Activated naive CD4-positive, alpha-beta T cell treated with anti-CD3 and anti-CD28 coated beads, Interleukin-2, amount 50 U/mL, for 24 hours (primary cell): Measurements from ENCODE around the gene HOXA11.

Experiments used
- H3K27ac Mint-ChIP-seq: one replicate; pipeline ENCODE4 v1.8.0; 2021; ENCODE audit warnings: mild to moderate bottlenecking, mixed read lengths
- H3K27me3 Mint-ChIP-seq: one replicate; pipeline ENCODE4 v1.8.0; 2021; ENCODE audit warnings: mixed read lengths
- H3K36me3 Mint-ChIP-seq: one replicate; pipeline ENCODE4 v1.8.0; 2021; ENCODE audit warnings: mixed read lengths
- H3K4me1 Mint-ChIP-seq: one replicate; pipeline ENCODE4 v1.8.0; 2021; ENCODE audit warnings: mixed read lengths
- H3K4me3 Mint-ChIP-seq: one replicate; pipeline ENCODE4 v1.8.0; 2021; ENCODE audit warnings: mild to moderate bottlenecking, mixed read lengths
- H3K9me3 Mint-ChIP-seq: one replicate; pipeline ENCODE4 v1.8.0; 2021; ENCODE audit warnings: mixed read lengths

The HOXA11 gene

GRCh38 chr7:27189295-27189996 lies 4.4 kb upstream of the HOXA11 start:
- H3K4me1 Mint-ChIP-seq: peaks cover 69% of the 10 kb centered on the region
- peaks cover 75% of the 10 kb centered on the region for H3K27me3 Mint-ChIP-seq
- H3K27ac Mint-ChIP-seq: no peak overlapping the region
- no peaks in the 10 kb centered on the region for H3K36me3 Mint-ChIP-seq
- H3K9me3 Mint-ChIP-seq: no peaks in the 10 kb centered on the region
- peak overlapping the region; percentile 50 for H3K4me3 Mint-ChIP-seq

- Mint-ChIP-seq H3K4me1 (peaks cover 70% of the 10 kb centered on the region), H3K27ac (no peak overlapping the region), H3K4me3 (peak overlapping the region; percentile 83), H3K9me3 (no peaks in the 10 kb centered on the region), H3K27me3 (peaks cover 71% of the 10 kb centered on the region), H3K36me3 (no peaks in the 10 kb centered on the region)
Measured at GRCh38 chr7:27188386-27189294, 3.6 kb upstream of the HOXA11 start.

GRCh38 chr7:27187475-27188385 lies 2.7 kb upstream of the HOXA11 start:
- H3K27ac Mint-ChIP-seq: no peak overlapping the region
- H3K36me3 Mint-ChIP-seq: no peaks in the 10 kb centered on the region
- H3K4me1 Mint-ChIP-seq: peaks cover 66% of the 10 kb centered on the region
- H3K27me3 Mint-ChIP-seq: peaks cover 68% of the 10 kb centered on the region
- peak overlapping the region; percentile 83 for H3K4me3 Mint-ChIP-seq
- no peaks in the 10 kb centered on the region for H3K9me3 Mint-ChIP-seq

- no peaks in the 10 kb centered on the region for H3K9me3 Mint-ChIP-seq
- no peak overlapping the region for H3K4me3 Mint-ChIP-seq
- H3K36me3 Mint-ChIP-seq: no peaks in the 10 kb centered on the region
- peaks cover 63% of the 10 kb centered on the region for H3K4me1 Mint-ChIP-seq
- peaks cover 71% of the 10 kb centered on the region for H3K27me3 Mint-ChIP-seq
- H3K27ac Mint-ChIP-seq: no peak overlapping the region
Measured at GRCh38 chr7:27186668-27187474, 1.8 kb upstream of the HOXA11 start.

- H3K27ac Mint-ChIP-seq: peak overlapping the region; percentile 82
- H3K36me3 Mint-ChIP-seq: no peaks in the 10 kb centered on the region
- peak overlapping the region; percentile 53 for H3K4me3 Mint-ChIP-seq
- H3K9me3 Mint-ChIP-seq: no peaks in the 10 kb centered on the region
- H3K4me1 Mint-ChIP-seq: peaks cover 57% of the 10 kb centered on the region
- peaks cover 69% of the 10 kb centered on the region for H3K27me3 Mint-ChIP-seq
Measured at GRCh38 chr7:27185854-27186667, 1.0 kb upstream of the HOXA11 start.

DNA sequence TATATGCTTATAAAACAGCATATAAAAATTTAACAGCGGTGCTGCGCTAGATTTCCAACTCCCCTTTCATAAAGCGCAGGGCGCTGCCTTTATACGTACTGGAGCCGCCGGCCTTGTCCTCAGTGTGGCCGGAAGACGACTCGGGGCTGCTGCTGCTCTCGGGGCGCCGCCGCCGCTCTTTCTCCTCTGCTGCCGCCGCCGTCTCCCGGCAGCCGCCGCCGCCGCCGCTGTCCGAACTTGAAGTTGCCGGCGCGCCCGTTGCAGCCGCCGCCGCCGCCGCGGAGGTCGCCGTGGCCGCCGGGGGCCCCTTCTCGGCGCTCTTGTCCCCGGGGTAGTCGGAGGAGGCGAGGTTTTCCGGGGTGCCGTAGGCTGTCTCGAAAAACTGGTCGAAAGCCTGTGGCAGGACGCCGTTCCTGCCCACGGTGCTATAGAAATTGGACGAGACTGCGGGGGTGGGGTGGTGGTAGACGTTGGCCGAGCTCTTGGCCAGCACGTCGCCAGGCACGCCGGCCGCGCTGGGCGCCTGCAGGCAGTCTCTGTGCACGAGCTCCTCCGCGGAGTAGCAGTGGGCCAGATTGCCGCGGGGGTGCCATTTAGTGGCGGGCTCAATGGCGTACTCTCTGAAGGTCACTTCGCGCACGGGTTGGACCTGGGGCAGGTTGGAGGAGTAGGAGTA lies 557 bp downstream of the HOXA11 start:
- Mint-ChIP-seq H3K27ac (peak overlapping the region; percentile 2), H3K4me3 (peak overlapping the region; percentile 66), H3K36me3 (peaks cover 1% of the 10 kb centered on the region), H3K9me3 (no peaks in the 10 kb centered on the region), H3K4me1 (peaks cover 52% of the 10 kb centered on the region), H3K27me3 (peaks cover 61% of the 10 kb centered on the region)

- Mint-ChIP-seq H3K36me3 (peaks cover 1% of the 10 kb centered on the region), H3K27me3 (peaks cover 64% of the 10 kb centered on the region), H3K4me1 (peaks cover 49% of the 10 kb centered on the region), H3K4me3 (peak overlapping the region; percentile 66), H3K27ac (no peak overlapping the region), H3K9me3 (no peaks in the 10 kb centered on the region)
Measured at GRCh38 chr7:27183682-27184336, 1.2 kb downstream of the HOXA11 start.

DNA sequence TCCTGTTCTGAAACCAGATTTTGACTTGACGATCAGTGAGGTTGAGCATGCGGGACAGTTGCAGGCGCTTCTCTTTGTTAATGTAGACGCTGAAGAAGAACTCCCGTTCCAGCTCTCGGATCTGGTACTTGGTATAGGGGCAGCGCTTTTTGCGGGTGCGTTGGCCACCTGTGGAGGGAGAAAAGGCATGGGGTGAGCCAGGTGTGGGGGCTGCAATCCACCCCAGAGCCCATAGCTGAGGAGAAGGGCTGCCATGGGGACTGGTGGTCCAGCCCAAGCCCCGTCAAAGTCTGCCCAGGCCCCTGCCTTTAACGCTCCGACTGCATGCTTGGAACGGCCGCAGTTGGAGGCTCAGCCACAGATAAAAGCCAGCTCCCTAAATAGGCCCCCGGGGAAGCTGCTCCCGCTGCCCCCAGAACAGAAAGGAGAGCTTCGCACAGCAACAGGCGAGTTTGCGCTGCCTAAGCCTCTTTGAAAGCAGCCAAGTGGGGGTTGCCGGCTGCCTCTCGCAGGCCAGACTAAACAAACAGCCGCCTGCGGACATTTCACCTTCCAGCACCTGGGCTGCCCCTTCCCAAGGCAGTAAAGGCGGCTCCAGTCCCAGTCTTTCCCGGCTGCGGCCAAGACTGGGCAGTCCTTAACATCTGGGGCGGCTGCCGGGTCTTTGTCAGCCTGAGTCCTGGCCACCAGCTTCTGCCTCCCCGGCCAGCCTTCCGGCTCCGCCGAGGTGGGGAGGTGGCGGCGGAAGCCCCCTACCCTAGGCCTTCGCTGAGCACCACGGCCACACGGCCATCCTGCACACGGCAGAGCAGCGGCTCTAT lies 2.0 kb downstream of the HOXA11 start:
- Mint-ChIP-seq H3K27me3 (peaks cover 59% of the 10 kb centered on the region), H3K36me3 (peaks cover 1% of the 10 kb centered on the region), H3K9me3 (no peaks in the 10 kb centered on the region), H3K4me3 (no peak overlapping the region), H3K27ac (no peak overlapping the region), H3K4me1 (peaks cover 42% of the 10 kb centered on the region)

GRCh38 chr7:27182285-27182841 lies 2.7 kb downstream of the HOXA11 start:
- Mint-ChIP-seq H3K27ac (no peak overlapping the region), H3K4me1 (peaks cover 35% of the 10 kb centered on the region), H3K36me3 (peaks cover 1% of the 10 kb centered on the region), H3K27me3 (peaks cover 58% of the 10 kb centered on the region), H3K4me3 (no peak overlapping the region), H3K9me3 (no peaks in the 10 kb centered on the region)

- H3K27me3 Mint-ChIP-seq: peaks cover 53% of the 10 kb centered on the region
- H3K27ac Mint-ChIP-seq: no peak overlapping the region
- no peaks in the 10 kb centered on the region for H3K9me3 Mint-ChIP-seq
- H3K4me1 Mint-ChIP-seq: peaks cover 32% of the 10 kb centered on the region
- H3K36me3 Mint-ChIP-seq: peaks cover 1% of the 10 kb centered on the region
- H3K4me3 Mint-ChIP-seq: no peak overlapping the region
Measured at GRCh38 chr7:27181795-27182275, 3.2 kb downstream of the HOXA11 start.

GRCh38 chr7:27180431-27181420 lies 4.3 kb downstream of the HOXA11 start:
- Mint-ChIP-seq H3K36me3 (peaks cover 1% of the 10 kb centered on the region), H3K9me3 (no peaks in the 10 kb centered on the region), H3K4me3 (no peak overlapping the region), H3K4me1 (peaks cover 22% of the 10 kb centered on the region), H3K27ac (no peak overlapping the region), H3K27me3 (peaks cover 51% of the 10 kb centered on the region)
